GM20000 (cell line): Measurements from ENCODE around the gene ZNF37A.

Source experiments
- DNase-seq: peaks from one replicate; pipeline ENCODE4 v3.0.0; 2012; ENCODE audit warnings: low spot score
- CTCF ChIP-seq: IDR thresholded peaks from 2 replicates; pipeline ENCODE4 v1.5.1; 2012; ENCODE audit warnings: mild to moderate bottlenecking, control low read depth; ENCODE audit errors: extremely low read depth, missing control alignments

The ZNF37A gene

GRCh38 chr10:38156416-38157269, 62.5 kb downstream of the ZNF37A start:
- TF ChIP-seq CTCF = no peak
- DNase-seq = no peak

- no peak for DNase-seq
- no peak for TF ChIP-seq CTCF
Measured at GRCh38 chr10:38157270-38157685, 63.1 kb downstream of the ZNF37A start.

- no peak for DNase-seq
- no peak for TF ChIP-seq CTCF
Measured at GRCh38 chr10:38159004-38159403, 64.9 kb downstream of the ZNF37A start.

GRCh38 chr10:38163617-38164016, 69.5 kb downstream of the ZNF37A start:
- DNase-seq = no peak
- no peak for TF ChIP-seq CTCF

GRCh38 chr10:38174336-38174735, 80.2 kb downstream of the ZNF37A start:
- TF ChIP-seq CTCF = no peak
- DNase-seq = no peak

- TF ChIP-seq CTCF = no peak
- no peak for DNase-seq
Measured at GRCh38 chr10:38184477-38184876, 90.3 kb downstream of the ZNF37A start.
